Ectodermal cell (in vitro differentiated cells): ENCODE measurements around the gene SPG7.
A peak's percentile ranks its signal among the peaks of the same experiment; 100 is the strongest.

Experiments used
- H3K27ac ChIP-seq: 2 replicates; pipeline ENCODE4 v1.7.0; 2013; ENCODE audit warnings: mild to moderate bottlenecking, low read depth, low read length; ENCODE audit not compliant: insufficient read depth, poor library complexity, severe bottlenecking
- H3K27me3 ChIP-seq: 2 replicates; pipeline ENCODE4 v1.7.0; 2013; ENCODE audit warnings: mild to moderate bottlenecking, low read length; ENCODE audit not compliant: insufficient read depth, control insufficient read depth, poor library complexity, severe bottlenecking
- H3K36me3 ChIP-seq: one replicate; pipeline ENCODE4 v1.7.0; 2013; ENCODE audit warnings: low read length; ENCODE audit not compliant: control insufficient read depth, insufficient read depth
- H3K4me1 ChIP-seq: one replicate; pipeline ENCODE4 v1.7.0; 2013; ENCODE audit warnings: low read length; ENCODE audit not compliant: control insufficient read depth, insufficient read depth
- H3K4me3 ChIP-seq: 2 replicates; pipeline ENCODE4 v1.7.0; 2013; ENCODE audit warnings: low read depth, low read length, control low read depth; ENCODE audit not compliant: insufficient read depth
- H3K9me3 ChIP-seq: 2 replicates; pipeline ENCODE4 v1.7.0; 2013; ENCODE audit warnings: mild to moderate bottlenecking, low read length, moderate library complexity; ENCODE audit not compliant: control insufficient read depth
- WGBS, 2 experiments: methylation state at CpG; one replicate each; pipeline ENCODE4 v1.1.7; 2013; ENCODE audit warnings: missing lambda C conversion rate in 2 of 2; 5-methylcytosine and 5-hydroxymethylcytosine counted together

The SPG7 gene

DNA sequence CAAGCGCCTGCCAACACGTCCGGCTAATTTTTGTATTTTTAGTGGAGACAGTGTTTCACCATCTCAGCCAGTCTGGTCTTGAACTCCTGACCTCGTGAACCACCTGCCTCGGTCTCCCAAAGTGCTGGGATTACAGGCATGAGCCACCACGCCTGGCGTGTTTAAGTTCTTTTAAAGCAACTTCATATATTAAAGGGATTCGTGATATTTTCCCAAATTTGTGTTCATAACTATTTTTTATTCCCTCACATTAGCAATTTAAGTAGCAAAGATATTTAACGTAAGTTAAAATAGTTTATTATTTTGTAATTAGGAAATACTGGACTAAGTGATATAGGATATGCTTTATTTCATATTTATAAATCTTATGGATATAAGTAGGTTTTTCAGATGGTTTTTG, 4.2 kb downstream of the SPG7 start:
- H3K27ac ChIP-seq: no peak overlapping the region
- WGBS, 2 experiments: 96% methylated on average over 7 to 8 of the region's 9 CpGs
- peaks cover 12% of the 10 kb centered on the region for H3K4me1 ChIP-seq
- H3K4me3 ChIP-seq: no peak overlapping the region
- H3K9me3 ChIP-seq: no peaks in the 10 kb centered on the region
- no peaks in the 10 kb centered on the region for H3K27me3 ChIP-seq
- peaks cover 34% of the 10 kb centered on the region for H3K36me3 ChIP-seq

DNA sequence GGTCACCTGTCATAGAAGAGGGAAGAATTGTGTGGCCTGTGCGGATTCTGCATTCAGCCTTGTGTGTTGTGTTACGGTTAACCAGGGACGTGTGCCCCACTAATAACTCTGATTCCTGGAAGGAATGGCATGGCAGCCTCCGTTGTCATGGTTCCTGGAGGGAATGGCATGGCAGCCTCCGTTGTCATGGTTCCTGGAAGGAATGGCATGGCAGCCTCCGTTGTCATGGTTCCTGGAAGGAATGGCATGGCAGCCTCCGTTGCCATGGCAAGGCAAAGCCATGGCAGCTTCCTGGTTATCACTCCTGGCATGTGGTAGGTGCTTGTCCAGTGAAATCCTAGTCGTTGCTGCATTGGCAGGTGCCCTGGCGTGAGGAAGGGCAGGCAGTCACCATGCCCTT, 8.9 kb downstream of the SPG7 start:
- 73 to 75% methylated on average over 9 of the region's 9 CpGs for WGBS, 2 experiments
- Histone ChIP-seq H3K4me1 (peaks cover 16% of the 10 kb centered on the region), H3K27ac (peak overlapping the region; percentile 71), H3K36me3 (peaks cover 51% of the 10 kb centered on the region), H3K4me3 (no peak overlapping the region), H3K27me3 (no peaks in the 10 kb centered on the region), H3K9me3 (no peaks in the 10 kb centered on the region)

DNA sequence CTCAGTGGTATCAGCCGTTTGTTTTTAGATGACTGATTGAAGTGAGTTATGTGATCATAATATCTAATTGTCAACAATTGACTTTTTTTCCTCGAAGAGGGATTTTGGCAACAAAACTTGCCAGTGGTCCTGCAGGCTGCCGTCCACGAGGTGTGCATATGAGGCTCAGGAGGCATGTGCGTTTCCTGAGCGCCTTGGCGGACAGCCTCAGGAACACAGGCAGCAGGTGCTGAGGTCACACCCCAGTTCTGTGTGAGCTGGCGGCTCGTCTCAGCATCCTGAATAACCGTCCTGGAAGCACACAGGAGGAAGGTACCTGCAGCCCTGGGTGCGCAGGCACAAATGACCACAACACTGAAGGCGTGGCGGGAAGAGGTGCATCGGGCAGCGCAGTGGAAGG, 11.7 kb downstream of the SPG7 start:
- no peaks in the 10 kb centered on the region for H3K27me3 ChIP-seq
- H3K4me3 ChIP-seq: no peak overlapping the region
- H3K36me3 ChIP-seq: peaks cover 60% of the 10 kb centered on the region
- WGBS, 2 experiments: 92 to 93% methylated on average over 15 of the region's 15 CpGs
- H3K4me1 ChIP-seq: peaks cover 16% of the 10 kb centered on the region
- H3K27ac ChIP-seq: no peak overlapping the region
- no peaks in the 10 kb centered on the region for H3K9me3 ChIP-seq

GRCh38 chr16:89522287-89522686, 14.1 kb downstream of the SPG7 start:
- Histone ChIP-seq H3K36me3 (peaks cover 74% of the 10 kb centered on the region), H3K9me3 (no peaks in the 10 kb centered on the region), H3K4me3 (no peak overlapping the region), H3K27ac (no peak overlapping the region), H3K27me3 (no peaks in the 10 kb centered on the region), H3K4me1 (peaks cover 11% of the 10 kb centered on the region)
- 92 to 93% methylated on average over 31 of the region's 31 CpGs for WGBS, 2 experiments

DNA sequence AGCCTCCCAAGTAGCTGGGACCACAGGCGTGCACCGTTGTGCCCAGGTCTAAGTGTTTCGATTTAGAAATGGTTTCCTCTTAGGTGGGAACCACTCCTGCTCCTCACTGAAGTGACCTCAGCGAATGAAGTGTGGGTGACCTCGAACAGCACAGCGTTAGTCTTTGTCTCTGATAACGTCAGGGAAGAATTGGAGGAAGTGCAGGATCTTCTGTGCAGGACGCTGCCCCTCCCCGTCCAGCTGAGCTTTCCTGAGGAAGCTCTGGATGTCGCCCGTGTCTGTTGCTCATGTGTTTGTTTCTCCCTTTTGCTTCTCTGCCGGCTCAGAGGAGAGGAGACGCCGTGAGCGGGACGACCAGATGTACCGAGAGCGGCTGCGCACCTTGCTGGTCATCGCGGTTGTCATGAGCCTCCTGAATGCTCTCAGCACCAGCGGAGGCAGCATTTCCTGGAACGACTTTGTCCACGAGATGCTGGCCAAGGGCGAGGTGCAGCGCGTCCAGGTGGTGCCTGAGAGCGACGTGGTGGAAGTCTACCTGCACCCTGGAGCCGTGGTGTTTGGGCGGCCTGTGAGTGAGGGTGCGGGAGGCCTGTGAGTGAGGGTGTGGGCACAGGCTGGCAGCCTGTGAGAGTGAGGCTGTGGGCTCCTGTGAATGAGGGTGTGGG, 15.6 kb downstream of the SPG7 start:
- no peak overlapping the region for H3K4me3 ChIP-seq
- H3K27me3 ChIP-seq: no peaks in the 10 kb centered on the region
- H3K9me3 ChIP-seq: no peaks in the 10 kb centered on the region
- no peaks in the 10 kb centered on the region for H3K4me1 ChIP-seq
- WGBS, 2 experiments: 94 to 95% methylated on average over 32 of the region's 32 CpGs
- peaks cover 65% of the 10 kb centered on the region for H3K36me3 ChIP-seq
- no peak overlapping the region for H3K27ac ChIP-seq

GRCh38 chr16:89525146-89525913, 17.1 kb downstream of the SPG7 start:
- H3K9me3 ChIP-seq: no peaks in the 10 kb centered on the region
- 88 to 92% methylated on average over 20 of the region's 20 CpGs for WGBS, 2 experiments
- peaks cover 71% of the 10 kb centered on the region for H3K36me3 ChIP-seq
- H3K27ac ChIP-seq: no peak overlapping the region
- H3K4me1 ChIP-seq: no peaks in the 10 kb centered on the region
- H3K27me3 ChIP-seq: no peaks in the 10 kb centered on the region
- no peak overlapping the region for H3K4me3 ChIP-seq

- no peak overlapping the region for H3K4me3 ChIP-seq
- H3K36me3 ChIP-seq: peaks cover 71% of the 10 kb centered on the region
- 90 to 91% methylated on average over 16 of the region's 16 CpGs for WGBS, 2 experiments
- no peaks in the 10 kb centered on the region for H3K27me3 ChIP-seq
- no peak overlapping the region for H3K27ac ChIP-seq
- no peaks in the 10 kb centered on the region for H3K4me1 ChIP-seq
- no peaks in the 10 kb centered on the region for H3K9me3 ChIP-seq
These were observed 20.9 kb downstream of the SPG7 start for GRCh38 chr16:89529097-89529496.

GRCh38 chr16:89530401-89531381, 22.5 kb downstream of the SPG7 start:
- Histone ChIP-seq H3K9me3 (no peaks in the 10 kb centered on the region), H3K27ac (no peak overlapping the region), H3K4me1 (no peaks in the 10 kb centered on the region), H3K36me3 (peaks cover 72% of the 10 kb centered on the region), H3K4me3 (no peak overlapping the region), H3K27me3 (no peaks in the 10 kb centered on the region)
- 95% methylated on average over 37 of the region's 37 CpGs for WGBS, 2 experiments

DNA sequence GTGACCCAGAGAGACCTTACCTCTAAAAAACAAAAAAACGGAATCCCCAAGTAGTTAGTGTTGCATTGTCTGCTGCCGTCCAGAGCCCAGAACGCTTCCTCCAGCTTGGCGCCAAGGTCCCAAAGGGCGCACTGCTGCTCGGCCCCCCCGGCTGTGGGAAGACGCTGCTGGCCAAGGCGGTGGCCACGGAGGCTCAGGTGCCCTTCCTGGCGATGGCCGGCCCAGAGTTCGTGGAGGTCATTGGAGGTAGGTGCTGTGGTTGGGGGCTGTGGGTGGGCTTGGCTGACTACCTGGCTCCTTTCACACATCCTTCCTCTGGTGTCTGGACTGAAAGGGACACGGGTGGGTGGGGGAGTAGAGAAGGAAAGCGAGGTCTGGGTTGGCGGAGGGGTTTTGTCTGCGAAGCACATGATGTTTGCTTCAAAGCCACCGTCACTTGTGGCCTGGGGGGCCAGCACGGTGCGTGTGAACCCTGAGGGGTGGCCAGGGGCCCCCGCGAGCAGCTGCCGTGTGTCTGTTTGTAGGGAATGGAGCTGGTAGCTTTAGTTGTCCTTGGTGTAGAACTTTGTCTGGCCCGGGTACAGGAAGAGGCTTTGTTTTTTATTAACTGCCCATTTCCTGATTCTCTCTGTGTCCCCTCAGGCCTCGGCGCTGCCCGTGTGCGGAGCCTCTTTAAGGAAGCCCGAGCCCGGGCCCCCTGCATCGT, 23.8 kb downstream of the SPG7 start:
- Histone ChIP-seq H3K36me3 (peaks cover 62% of the 10 kb centered on the region), H3K27me3 (no peaks in the 10 kb centered on the region), H3K27ac (no peak overlapping the region), H3K4me1 (no peaks in the 10 kb centered on the region), H3K4me3 (no peak overlapping the region), H3K9me3 (no peaks in the 10 kb centered on the region)
- 96% methylated on average over 31 of the region's 31 CpGs for WGBS, 2 experiments
